K562 (cell line): ENCODE measurements around the gene CD300C. TPM values are rescaled to one million over a fixed set of nuclear protein-coding genes. Genes with fewer than 3 reads are reported as not detected.

Experiments
- CTCFL ChIP-seq: IDR thresholded peaks from 2 replicates; pipeline ENCODE4 v1.6.1; 2011; ENCODE audit warnings: borderline replicate concordance, low read depth, mild to moderate bottlenecking, moderate library complexity, low read length; ENCODE audit not compliant: insufficient read depth, poor library complexity, severe bottlenecking
- DPF2 ChIP-seq: fragments of 450-650 bp; IDR thresholded peaks from 2 replicates; pipeline ENCODE4 v1.6.1; 2016
- HDAC8 ChIP-seq: fragments of 450-650 bp; IDR thresholded peaks from 2 replicates; pipeline ENCODE4 v1.6.1; 2016; ENCODE audit warnings: mild to moderate bottlenecking, missing genetic modification characterization, moderate library complexity, missing compliant biosample characterization
- HNRNPL ChIP-seq: fragments of 200-400 bp; formaldehyde crosslinking; IDR thresholded peaks from 2 replicates; pipeline ENCODE4 v1.6.1; 2017; ENCODE audit warnings: low read depth, mild to moderate bottlenecking, low read length
- HOXB6 ChIP-seq: fragments of 250-450 bp; sonication (Bioruptor Pico); IDR thresholded peaks from 2 replicates; pipeline ENCODE4 v1.5.1; 2022; ENCODE audit warnings: mild to moderate bottlenecking, borderline replicate concordance
- MAFG ChIP-seq: fragments of 450-650 bp; conservative IDR thresholded peaks from 2 replicates; pipeline ENCODE4 v1.6.1; 2016; ENCODE audit warnings: missing genetic modification characterization, missing compliant biosample characterization
- MAZ ChIP-seq, 2 experiments: fragments of 450-650 bp in 1 of 2; sonication (generic) in 1 of 2; formaldehyde crosslinking; IDR thresholded peaks in 1 of 2; conservative IDR thresholded peaks in 1 of 2; 2 replicates each; pipeline versions ENCODE4 v1.4.0 to v1.5.0; 2020; ENCODE audit warnings: mild to moderate bottlenecking in 1 of 2, missing genetic modification reagents in 1 of 2
- NCOA4 ChIP-seq: fragments of 450-650 bp; IDR thresholded peaks from 2 replicates; pipeline ENCODE4 v1.6.1; 2018; ENCODE audit warnings: mild to moderate bottlenecking; ENCODE audit not compliant: partially characterized antibody
- NKRF ChIP-seq: fragments of 450-650 bp; IDR thresholded peaks from 2 replicates; pipeline ENCODE4 v1.6.1; 2016; ENCODE audit warnings: borderline replicate concordance
- NR3C1 ChIP-seq: sonication (generic); formaldehyde crosslinking; IDR thresholded peaks from 2 replicates; pipeline ENCODE4 v1.8.1; 2022; ENCODE audit warnings: missing genetic modification reagents
- NR4A1 ChIP-seq, 2 experiments: fragments of 250-450 bp in 1 of 2; fragments of 450-650 bp in 1 of 2; sonication (Bioruptor Pico) in 1 of 2; IDR thresholded peaks; 2 replicates each; pipeline versions ENCODE4 v1.4.0 to v1.6.1; 2016 to 2020; ENCODE audit warnings: mild to moderate bottlenecking in 2 of 2, missing compliant biosample characterization in 1 of 2, missing genetic modification characterization in 1 of 2, moderate library complexity in 1 of 2
- POLR2H ChIP-seq: IDR thresholded peaks from 2 replicates; pipeline ENCODE4 v1.6.1; 2016; ENCODE audit warnings: missing genetic modification characterization, low read depth, mild to moderate bottlenecking, control low read depth, missing compliant biosample characterization, moderate library complexity
- PYGO2 ChIP-seq: fragments of 450-650 bp; IDR thresholded peaks from 2 replicates; pipeline ENCODE4 v1.6.1; 2016; ENCODE audit warnings: mild to moderate bottlenecking, missing genetic modification characterization, moderate library complexity, missing compliant biosample characterization
- RBM15 ChIP-seq: fragments of 200-400 bp; formaldehyde crosslinking; IDR thresholded peaks from 2 replicates; pipeline ENCODE4 v1.6.1; 2018; ENCODE audit warnings: mild to moderate bottlenecking, low read length, moderate library complexity; ENCODE audit not compliant: insufficient read depth
- TCFL5 ChIP-seq: fragments of 250-450 bp; sonication (Bioruptor Pico); conservative IDR thresholded peaks from 2 replicates; pipeline ENCODE4 v1.6.1; 2021; ENCODE audit warnings: mild to moderate bottlenecking, moderate library complexity, matching md5 sums
- VEZF1 ChIP-seq: fragments of 200-800 bp; sonication (Bioruptor generic); IDR thresholded peaks from 2 replicates; pipeline ENCODE4 v1.6.1; 2017; ENCODE audit warnings: missing genetic modification characterization, missing compliant biosample characterization
- ZBTB12 ChIP-seq: fragments of 250-450 bp; sonication (Bioruptor Pico); IDR thresholded peaks from 2 replicates; pipeline ENCODE4 v1.4.0; 2020
- ZFX ChIP-seq: sonication (generic); formaldehyde crosslinking; IDR thresholded peaks from 2 replicates; pipeline ENCODE4 v1.8.0; 2022; ENCODE audit warnings: mild to moderate bottlenecking, missing genetic modification reagents, moderate library complexity
- ZNF561 ChIP-seq: fragments of 450-650 bp; formaldehyde crosslinking; conservative IDR thresholded peaks from 2 replicates; pipeline ENCODE4 v1.4.0; 2020; ENCODE audit warnings: mild to moderate bottlenecking, moderate library complexity
- ZNF589 ChIP-seq: fragments of 200-800 bp; sonication (Bioruptor generic); IDR thresholded peaks from 2 replicates; pipeline ENCODE4 v1.6.1; 2016; ENCODE audit warnings: low read depth, missing genetic modification characterization, missing compliant biosample characterization
- polyA plus RNA-seq, 8 experiments: library from polyadenylated mRNA; depleted of rRNA in 4 of 8; stranded (reverse) in 5 of 8; unstranded in 3 of 8; fragments of >200 nt; fragmentation: Nextera tagmentation in 2 of 8; fragmentation: Illumina TruSeq in 1 of 8; extraction: Ambion mirVana in 2 of 8; extraction: Trizol in 1 of 8; gene quantifications; 2 replicates each; pipeline versions ENCODE4 v1.2.1 to v1.2.3, GENCODE V29; 2011 to 2014; ENCODE audit warnings: inconsistent platforms in 1 of 8, missing spikeins in 1 of 8
- total RNA-seq, 7 experiments: library from RNA; depleted of rRNA in 6 of 7; stranded (reverse); fragments of >200 nt in 6 of 7; fragmentation: Illumina TruSeq in 2 of 7; extraction: Trizol in 2 of 7; gene quantifications; 2 replicates each; pipeline versions ENCODE4 v1.2.1 to v1.2.3, GENCODE V29; 2011 to 2021; ENCODE audit warnings: low replicate concordance in 1 of 7

CD300C gene
- total and polyA plus RNA-seq, 9 of the 15 experiments (the other 6 are each of a cell fraction or from before 2014, with no cell fraction given), result 0.04 to 0.16 (median 0.07) TPM; not detected in 6

- TF ChIP-seq NKRF, result peak; percentile 83; the same call in 1 of the 2 replicates
- peak in 1 of 2 experiments; percentile 63; a peak in 2 of 4 replicates for TF ChIP-seq MAZ (CRISPR knock-in tag; conservative IDR thresholded peaks at IDR 0.05 in 1 of 2, IDR thresholded peaks at IDR 0.05 in 1 of 2)
- TF ChIP-seq MAFG, result no peak
- TF ChIP-seq VEZF1 (CRISPR knock-in tag), result peak; percentile 41; the same call in 1 of the 2 replicates
- no peak for TF ChIP-seq NR3C1 (CRISPR knock-in tag)
- no peak for TF ChIP-seq RBM15
- no peak for TF ChIP-seq ZNF561 (CRISPR knock-in tag)
- TF ChIP-seq PYGO2 (tag), result peak; percentile 58; the same call in 1 of the 2 replicates
- TF ChIP-seq POLR2H (tag), result no peak
- TF ChIP-seq DPF2, result 0 out of 2 replicates have a peak, but pooled peaks have one; percentile 11
- no peak for TF ChIP-seq HNRNPL
- TF ChIP-seq ZBTB12 (CRISPR knock-in tag), result peak; percentile 77
- TF ChIP-seq HOXB6 (CRISPR knock-in tag), result no peak
- TF ChIP-seq ZNF589 (CRISPR knock-in tag), result 0 out of 2 replicates have a peak, but pooled peaks have one; percentile 40
- 0 out of 2 replicates have a peak, but pooled peaks have one; percentile 24 for TF ChIP-seq HDAC8 (tag)
- no peak for TF ChIP-seq ZFX
- no peak for TF ChIP-seq NCOA4
- no peak for TF ChIP-seq TCFL5 (CRISPR knock-in tag)
- TF ChIP-seq CTCFL, result peak; percentile 9
- TF ChIP-seq NR4A1 (CRISPR knock-in tag; IDR thresholded peaks at IDR 0.05), result no peak
- no peak for TF ChIP-seq NR4A1 (tag; IDR thresholded peaks at IDR 0.05)
Measured at GRCh38 chr17:74514632-74515334, 31.1 kb downstream of the CD300C start (continued).
